Right atrium auricular region (tissue), 2 donors: ENCODE results near the gene GSK3A. TPM values are rescaled to one million over a fixed set of nuclear protein-coding genes. Genes with fewer than 3 reads are reported as not detected.

Source experiments
- DNase-seq: peaks from one replicate; pipeline ENCODE4 v3.0.0-alpha.2; 2019; ENCODE audit warnings: low spot score
- H3K27ac ChIP-seq, 2 donors: fragments of 200-600 bp; sonication (generic); 1 replicate in 1 of 2; 2 replicates in 1 of 2; pipeline ENCODE4 v1.5.1; 2016 to 2019
- H3K27me3 ChIP-seq, 2 donors: fragments of 200-600 bp; sonication (generic); one replicate each; pipeline versions ENCODE4 v1.5.1 to v1.6.0; 2017 to 2019
- H3K36me3 ChIP-seq: fragments of 200-600 bp; sonication (generic); one replicate; pipeline ENCODE4 v1.5.1; 2016
- H3K4me1 ChIP-seq, 2 donors: fragments of 200-600 bp; sonication (generic); one replicate each; pipeline versions ENCODE4 v1.5.1 to v1.6.0; 2017 to 2019
- H3K4me3 ChIP-seq, 2 donors: fragments of 200-600 bp; sonication (generic); 1 replicate in 1 of 2; 2 replicates in 1 of 2; pipeline ENCODE4 v1.5.1; 2017 to 2019; ENCODE audit warnings: mild to moderate bottlenecking in 1 of 2, moderate library complexity in 1 of 2
- H3K9me3 ChIP-seq, 2 donors: fragments of 200-600 bp; sonication (generic); one replicate each; pipeline ENCODE4 v1.5.1; 2019
- CTCF ChIP-seq, 2 donors: fragments of 200-600 bp; sonication (generic); IDR thresholded peaks; one replicate each; pipeline ENCODE4 v1.5.1; 2019; ENCODE audit warnings: antibody characterized with exemption in 2 of 2
- total RNA-seq, 2 donors: library from RNA; depleted of rRNA; stranded (reverse); fragments of >200 nt; gene quantifications; one replicate each; pipeline ENCODE4 v1.1.0, GENCODE V29; 2016

The GSK3A gene
- total RNA-seq, 2 donors from 2014 or later: 18.1 to 27.9 TPM

- Histone ChIP-seq H3K36me3 (peaks cover 64% of the 10 kb centered on the region), H3K4me3 (no peak overlapping the region), H3K27me3 (no peaks in the 10 kb centered on the region), H3K27ac (no peak overlapping the region), H3K4me1 (no peaks in the 10 kb centered on the region), H3K9me3 (no peaks in the 10 kb centered on the region)
- no peak for DNase-seq
- TF ChIP-seq CTCF (IDR thresholded peaks at IDR 0.05): no peak
Observed at GRCh38 chr19:42206871-42207755, 35.3 kb downstream of the GSK3A start.

GRCh38 chr19:42204664-42205063 lies 37.7 kb downstream of the GSK3A start:
- H3K36me3 ChIP-seq: peaks cover 71% of the 10 kb centered on the region
- no peaks in the 10 kb centered on the region for H3K9me3 ChIP-seq
- peaks cover 0 to 15% of the 10 kb centered on the region in 2 donors for H3K4me1 ChIP-seq
- no peaks in the 10 kb centered on the region for H3K27me3 ChIP-seq
- no peak for DNase-seq
- no peak for TF ChIP-seq CTCF (IDR thresholded peaks at IDR 0.05)
- no peak overlapping the region for H3K27ac ChIP-seq
- H3K4me3 ChIP-seq: no peak overlapping the region

GRCh38 chr19:42203700-42204099 lies 38.7 kb downstream of the GSK3A start:
- Histone ChIP-seq H3K27ac (no peak overlapping the region), H3K36me3 (peaks cover 71% of the 10 kb centered on the region), H3K27me3 (no peaks in the 10 kb centered on the region), H3K4me1 (peaks cover 0 to 25% of the 10 kb centered on the region in 2 donors), H3K9me3 (no peaks in the 10 kb centered on the region), H3K4me3 (no peak overlapping the region)
- DNase-seq: no peak
- TF ChIP-seq CTCF (IDR thresholded peaks at IDR 0.05): no peak

- H3K27ac ChIP-seq: peak overlapping the region in 1 of 2 donors; percentile 40
- no peaks in the 10 kb centered on the region for H3K9me3 ChIP-seq
- peaks cover 68% of the 10 kb centered on the region for H3K36me3 ChIP-seq
- no peaks in the 10 kb centered on the region for H3K27me3 ChIP-seq
- no peak for DNase-seq
- TF ChIP-seq CTCF (IDR thresholded peaks at IDR 0.05): no peak
- peaks cover 0 to 27% of the 10 kb centered on the region in 2 donors for H3K4me1 ChIP-seq
- no peak overlapping the region for H3K4me3 ChIP-seq
Observed at GRCh38 chr19:42202290-42202880, 40.0 kb downstream of the GSK3A start.

- Histone ChIP-seq H3K36me3 (peaks cover 62% of the 10 kb centered on the region), H3K4me1 (peaks cover 0 to 27% of the 10 kb centered on the region in 2 donors), H3K4me3 (no peak overlapping the region), H3K27ac (peak overlapping the region; percentile 19 to 40), H3K27me3 (no peaks in the 10 kb centered on the region), H3K9me3 (no peaks in the 10 kb centered on the region)
- no peak for TF ChIP-seq CTCF (IDR thresholded peaks at IDR 0.05)
- no peak for DNase-seq
Observed at GRCh38 chr19:42201489-42202289, 40.7 kb downstream of the GSK3A start.
